Adrenal gland (tissue), 12 donors: ENCODE results near the gene MSH5. TPM values are rescaled to one million over a fixed set of nuclear protein-coding genes. Genes with fewer than 3 reads are reported as not detected.

Experiments
- DNase-seq, 7 donors: peaks; one replicate each; pipeline ENCODE4 v3.0.0-alpha.2; 2019 to 2020
- H3K27ac ChIP-seq, 5 donors: fragments of 200-600 bp; sonication (generic) in 4 of 5; 1 replicate in 3 of 5; 2 replicates in 2 of 5; pipeline versions ENCODE4 v1.5.1 to v1.8.0; 2016 to 2020; ENCODE audit warnings: mild to moderate bottlenecking in 1 of 5
- H3K27me3 ChIP-seq: fragments of 200-600 bp; 2 replicates; pipeline ENCODE4 v1.8.0; 2021
- H3K36me3 ChIP-seq, 2 donors: fragments of 200-600 bp; replicated peaks in 1 of 2; 1 replicate in 1 of 2; 2 replicates in 1 of 2; pipeline versions ENCODE4 v1.5.1 to v1.8.0; 2018 to 2022
- H3K4me1 ChIP-seq, 2 donors: fragments of 200-600 bp; replicated peaks in 1 of 2; 1 replicate in 1 of 2; 2 replicates in 1 of 2; pipeline versions ENCODE4 v1.5.1 to v1.8.0; 2018 to 2021
- H3K4me3 ChIP-seq, 4 donors: fragments of 200-600 bp; sonication (generic) in 3 of 4; one replicate each; pipeline ENCODE4 v1.5.1; 2016 to 2018
- H3K9me3 ChIP-seq, 3 donors: fragments of 200-600 bp; sonication (generic) in 1 of 3; replicated peaks in 1 of 3; 1 replicate in 2 of 3; 2 replicates in 1 of 3; pipeline versions ENCODE4 v1.5.1 to v1.8.0; 2016 to 2021
- POLR2A ChIP-seq, 2 donors: fragments of 450-650 bp; IDR thresholded peaks; one replicate each; pipeline ENCODE4 v1.6.1; 2017; ENCODE audit warnings: antibody characterized with exemption in 2 of 2, mild to moderate bottlenecking in 2 of 2, moderate library complexity in 1 of 2
- WGBS, 4 donors: extraction: QIAGEN DNeasy Blood & Tissue Kit in 2 of 4; methylation state at CpG; one replicate each; pipeline versions ENCODE4 v1.1.5 to v1.1.7; 2013 to 2017; 5-methylcytosine and 5-hydroxymethylcytosine counted together
- intact Hi-C, 2 donors: fragments of 100-400 bp; cut with DNase I; formaldehyde crosslinking; loops; one replicate each; pipeline versions ENCODE4 v1.14.1 to v1.15.0; 2022 to 2023
- polyA plus RNA-seq, 3 donors: library from polyadenylated mRNA; stranded (reverse); fragments of 200-250 nt in 2 of 3; fragments of 350-450 nt in 1 of 3; fragmentation: Illumina TruSeq in 1 of 3; extraction: RNeasy Lipid Tissue Mini Kit (QIAGEN cat#74804) in 1 of 3; gene quantifications; one replicate each; pipeline ENCODE4 v1.2.3, GENCODE V29; 2013 to 2014
- total RNA-seq, 9 donors: library from RNA; depleted of rRNA in 4 of 9; stranded (reverse); fragments of >200 nt in 4 of 9; fragments of 120-200 nt in 1 of 9; fragmentation: NEBNext Ultra II Directional in 1 of 9; extraction: Animal tissue kit (Norgen Biotek cat#: 25700) in 1 of 9; gene quantifications; one replicate each; pipeline versions ENCODE4 v1.1.0 to v1.2.4, GENCODE V29; 2013 to 2023
- TF ChIP-seq, protein P1 (sequence below), 6 experiments: fragments of 450-650 bp in 4 of 6; fragments of 200-600 bp in 2 of 6; sonication (generic) in 1 of 6; IDR thresholded peaks; 1 replicate in 5 of 6; 2 replicates in 1 of 6; pipeline versions ENCODE4 v1.5.1 to v1.8.0; 2016 to 2021; ENCODE audit warnings: antibody characterized with exemption in 6 of 6, mild to moderate bottlenecking in 2 of 6, moderate library complexity in 1 of 6
- donor health status: healthy with polysubstance abuse.
- donor health status: Bipolar disorder and iron deficiency.
- donor health status: DM: yes; HTN: yes; CAD: no.
- donor health status: DM: no; HTN: no; CAD: no.
- donor health status: DM: no; HTN: no; CAD: no.
- donor health status: DM: yes; HTN: yes; CAD: no.

Gene MSH5
- total and polyA plus RNA-seq, 12 donors = 3.0 to 24.5 (median 6.4) TPM

DNA sequence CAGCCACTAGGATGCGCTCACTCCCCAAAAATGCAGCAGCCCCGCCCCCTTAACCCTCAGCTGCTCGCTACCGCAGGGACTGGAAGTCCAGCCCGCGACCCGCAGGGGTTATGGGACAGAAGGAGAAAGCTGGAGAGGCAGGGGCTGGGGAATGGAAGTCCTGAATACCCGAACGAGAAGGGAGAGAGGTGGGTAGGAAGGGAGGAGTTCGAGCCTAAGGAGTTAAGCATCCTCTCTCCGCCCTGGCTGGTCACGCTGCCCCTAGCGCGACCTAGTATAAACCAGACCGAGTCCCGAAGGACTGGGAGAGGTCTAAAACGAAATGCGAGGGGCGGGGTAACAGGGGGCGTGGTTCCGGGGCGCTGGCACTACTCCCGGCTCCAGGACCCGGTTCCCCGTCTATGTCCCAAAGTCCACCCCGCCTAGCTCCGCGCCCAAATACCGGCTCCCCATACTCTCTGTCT lies 10.3 kb upstream of the MSH5 start:
- Histone ChIP-seq H3K27me3 (no peaks in the 10 kb centered on the region), H3K36me3 (peaks cover 0 to 37% of the 10 kb centered on the region in 2 donors), H3K4me1 (peaks cover 11 to 62% of the 10 kb centered on the region in 2 donors), H3K9me3 (no peaks in the 10 kb centered on the region), H3K4me3 (peak overlapping the region in 3 of 4 donors; percentile 43 to 78 (median 51)), H3K27ac (peak overlapping the region; percentile 50 to 93 (median 61))
- WGBS, 4 donors = 0% methylated on average over 13 to 29 of the region's 29 CpGs
- TF ChIP-seq, protein P1, sequence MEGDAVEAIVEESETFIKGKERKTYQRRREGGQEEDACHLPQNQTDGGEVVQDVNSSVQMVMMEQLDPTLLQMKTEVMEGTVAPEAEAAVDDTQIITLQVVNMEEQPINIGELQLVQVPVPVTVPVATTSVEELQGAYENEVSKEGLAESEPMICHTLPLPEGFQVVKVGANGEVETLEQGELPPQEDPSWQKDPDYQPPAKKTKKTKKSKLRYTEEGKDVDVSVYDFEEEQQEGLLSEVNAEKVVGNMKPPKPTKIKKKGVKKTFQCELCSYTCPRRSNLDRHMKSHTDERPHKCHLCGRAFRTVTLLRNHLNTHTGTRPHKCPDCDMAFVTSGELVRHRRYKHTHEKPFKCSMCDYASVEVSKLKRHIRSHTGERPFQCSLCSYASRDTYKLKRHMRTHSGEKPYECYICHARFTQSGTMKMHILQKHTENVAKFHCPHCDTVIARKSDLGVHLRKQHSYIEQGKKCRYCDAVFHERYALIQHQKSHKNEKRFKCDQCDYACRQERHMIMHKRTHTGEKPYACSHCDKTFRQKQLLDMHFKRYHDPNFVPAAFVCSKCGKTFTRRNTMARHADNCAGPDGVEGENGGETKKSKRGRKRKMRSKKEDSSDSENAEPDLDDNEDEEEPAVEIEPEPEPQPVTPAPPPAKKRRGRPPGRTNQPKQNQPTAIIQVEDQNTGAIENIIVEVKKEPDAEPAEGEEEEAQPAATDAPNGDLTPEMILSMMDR (IDR thresholded peaks at IDR 0.05) = peak; percentile 26 to 81 (median 64)
- peak; percentile 21 to 45 for TF ChIP-seq POLR2A (IDR thresholded peaks at IDR 0.05)
- DNase-seq = peak; percentile 86 to 95 (median 90)
- intact Hi-C loops = no loop called here

DNA sequence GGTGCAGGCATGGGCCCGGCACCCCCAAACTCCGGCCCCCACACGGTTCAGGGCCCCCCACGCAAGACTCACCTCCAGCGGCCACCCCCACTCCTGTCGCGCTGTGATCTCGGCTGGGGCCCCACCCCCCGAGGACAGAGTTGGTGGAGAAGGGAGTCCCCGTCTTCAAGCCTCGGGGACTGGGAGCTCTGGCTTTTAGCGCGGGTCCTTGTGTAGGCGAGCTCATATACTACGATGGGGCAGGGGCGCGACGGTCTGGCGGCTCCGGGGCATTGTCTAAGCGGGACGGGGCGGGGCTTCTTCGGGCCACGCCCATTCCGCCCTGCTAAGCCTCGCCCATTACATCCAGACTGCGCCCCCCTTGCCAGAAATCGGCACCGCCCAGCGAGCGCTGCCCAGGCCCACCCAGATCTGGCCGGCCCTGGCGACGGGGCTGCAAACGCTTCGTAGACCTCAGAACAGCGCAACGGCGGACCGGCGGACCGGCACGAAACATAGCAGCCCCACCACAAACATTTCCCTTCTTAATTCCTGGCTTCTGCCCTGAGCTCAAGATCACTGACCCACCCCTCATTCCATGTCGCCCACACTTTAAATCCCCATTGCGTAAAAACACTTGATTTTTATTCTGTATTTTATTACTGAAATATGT lies 9.7 kb upstream of the MSH5 start:
- Histone ChIP-seq H3K36me3 (peaks cover 0 to 37% of the 10 kb centered on the region in 2 donors), H3K27ac (peak overlapping the region; percentile 50 to 93 (median 61)), H3K27me3 (no peaks in the 10 kb centered on the region), H3K4me1 (peaks cover 14 to 66% of the 10 kb centered on the region in 2 donors), H3K4me3 (peak overlapping the region in 3 of 4 donors; percentile 43 to 78 (median 51)), H3K9me3 (no peaks in the 10 kb centered on the region)
- peak; percentile 64 to 88 (median 83) for DNase-seq
- intact Hi-C loops = loop anchor here in 1 of 2 donors (10.0 kb wide), 1 partner anchor 1685 kb away; the partner anchor contains the start of genes CUTA and PHF1
- 4 to 6% (median 4%) methylated on average over 23 to 46 of the region's 46 CpGs for WGBS, 4 donors
- TF ChIP-seq, protein P1 (IDR thresholded peaks at IDR 0.05) = no peak
- no peak for TF ChIP-seq POLR2A (IDR thresholded peaks at IDR 0.05)

DNA sequence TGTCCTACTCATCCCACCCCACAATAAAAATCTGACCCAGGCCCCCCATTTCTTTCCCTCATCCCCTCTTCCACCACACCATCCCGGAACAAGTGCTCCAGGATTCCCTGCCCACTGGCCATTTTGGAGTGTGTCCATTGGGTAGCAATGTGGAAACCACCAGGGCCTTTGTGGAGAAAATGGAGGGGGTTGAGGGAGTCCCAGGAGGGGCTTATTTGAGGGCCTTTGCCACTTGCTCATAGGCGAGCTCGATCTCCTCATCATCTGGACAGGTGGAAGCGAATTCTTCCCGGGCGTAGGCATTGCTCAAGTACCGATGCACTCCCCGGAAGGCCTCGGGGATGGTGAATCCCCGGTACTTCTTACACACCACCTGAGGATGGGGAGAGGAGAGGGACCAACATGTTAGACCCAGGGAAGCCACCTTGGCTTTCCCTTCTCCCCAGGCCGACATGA lies 9.1 kb upstream of the MSH5 start:
- 91 to 93% (median 92%) methylated on average over 10 to 11 of the region's 11 CpGs for WGBS, 4 donors
- peak overlapping the region in 3 of 5 donors; percentile 58 to 93 (median 86) for H3K27ac ChIP-seq

DNA sequence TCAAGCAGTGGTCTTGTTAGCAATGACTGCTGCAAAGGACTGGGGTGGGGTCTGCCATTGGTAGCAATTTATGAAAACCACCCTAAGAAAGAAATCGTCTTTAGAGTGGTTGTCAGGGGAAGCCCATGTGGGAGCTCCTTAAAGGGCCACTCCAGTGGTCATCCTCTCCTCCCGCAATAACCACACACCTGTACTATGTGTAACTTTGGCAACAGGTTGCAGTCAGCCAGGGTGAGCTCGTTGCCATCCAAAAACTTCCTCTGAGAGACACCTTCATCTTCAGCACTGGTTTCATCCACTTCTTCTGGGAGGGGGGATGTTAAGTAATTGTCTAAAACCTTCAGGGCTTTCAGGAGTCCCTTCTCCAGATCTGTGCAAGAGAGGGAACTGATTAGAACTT lies 7.8 kb upstream of the MSH5 start:
- WGBS, 4 donors = 44 to 77% (median 56%) methylated on average over 1 to 3 of the region's 3 CpGs
- Histone ChIP-seq H3K36me3 (peaks cover 0 to 37% of the 10 kb centered on the region in 2 donors), H3K4me1 (peaks cover 14 to 65% of the 10 kb centered on the region in 2 donors), H3K27me3 (no peaks in the 10 kb centered on the region), H3K9me3 (no peaks in the 10 kb centered on the region), H3K4me3 (no peak overlapping the region), H3K27ac (peak overlapping the region in 2 of 5 donors; percentile 11 to 12)
- TF ChIP-seq, protein P1 (IDR thresholded peaks at IDR 0.05) = no peak
- TF ChIP-seq POLR2A (IDR thresholded peaks at IDR 0.05) = no peak
- intact Hi-C loops = loop anchor here in 1 of 2 donors (10.0 kb wide), 1 partner anchor 1683 kb away; the partner anchor contains the start of genes CUTA and PHF1
- DNase-seq = no peak

More for the DNA sequence above, 9.1 kb upstream of the MSH5 start:
- Histone ChIP-seq H3K9me3 (no peaks in the 10 kb centered on the region), H3K36me3 (peaks cover 0 to 37% of the 10 kb centered on the region in 2 donors), H3K4me3 (no peak overlapping the region), H3K4me1 (peaks cover 14 to 66% of the 10 kb centered on the region in 2 donors), H3K27me3 (no peaks in the 10 kb centered on the region)
- DNase-seq = no peak
- intact Hi-C loops = loop anchor here in 1 of 2 donors (10.0 kb wide), 1 partner anchor 1684 kb away; the partner anchor contains the start of genes CUTA and PHF1
- TF ChIP-seq, protein P1 (IDR thresholded peaks at IDR 0.05) = no peak
- TF ChIP-seq POLR2A (IDR thresholded peaks at IDR 0.05) = no peak
